Gastrocnemius medialis (tissue), 4 donors: ENCODE measurements around the gene SYTL2.

Experiments used
- POLR2A ChIP-seq, 2 donors: fragments of 450-650 bp; IDR thresholded peaks; one replicate each; pipeline ENCODE4 v1.6.1; 2017; ENCODE audit warnings: antibody characterized with exemption in 2 of 2, mild to moderate bottlenecking in 2 of 2, moderate library complexity in 2 of 2
- TF ChIP-seq, protein P1 (sequence below), 5 experiments: fragments of 450-650 bp in 3 of 5; fragments of 200-600 bp in 2 of 5; sonication (generic) in 2 of 5; IDR thresholded peaks in 4 of 5; conservative IDR thresholded peaks in 1 of 5; 1 replicate in 4 of 5; 2 replicates in 1 of 5; pipeline ENCODE4 v1.5.1; 2016 to 2019; ENCODE audit warnings: antibody characterized with exemption in 5 of 5, mild to moderate bottlenecking in 3 of 5, moderate library complexity in 3 of 5

DNA sequence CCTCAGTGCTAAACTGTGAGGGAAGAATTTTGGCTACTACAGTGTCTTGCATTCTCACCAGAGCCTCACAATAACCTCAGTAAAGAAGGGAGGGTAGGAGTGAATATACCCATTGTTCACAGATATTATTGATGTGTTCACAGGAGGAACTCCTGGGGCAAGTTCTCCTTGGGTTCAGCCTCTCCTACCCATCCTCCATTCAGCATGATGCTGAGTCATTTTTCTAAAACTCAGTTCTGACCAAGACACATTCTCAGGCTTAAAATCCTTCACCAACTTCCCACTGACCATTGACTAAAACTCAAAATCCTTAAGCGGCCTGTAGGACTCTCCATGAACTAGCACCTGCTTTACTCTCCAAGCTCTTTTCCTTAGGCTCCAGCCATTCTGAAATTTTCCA, 48.7 kb downstream of the SYTL2 start:
- no peak for TF ChIP-seq POLR2A (IDR thresholded peaks at IDR 0.05)
- TF ChIP-seq, protein P1, sequence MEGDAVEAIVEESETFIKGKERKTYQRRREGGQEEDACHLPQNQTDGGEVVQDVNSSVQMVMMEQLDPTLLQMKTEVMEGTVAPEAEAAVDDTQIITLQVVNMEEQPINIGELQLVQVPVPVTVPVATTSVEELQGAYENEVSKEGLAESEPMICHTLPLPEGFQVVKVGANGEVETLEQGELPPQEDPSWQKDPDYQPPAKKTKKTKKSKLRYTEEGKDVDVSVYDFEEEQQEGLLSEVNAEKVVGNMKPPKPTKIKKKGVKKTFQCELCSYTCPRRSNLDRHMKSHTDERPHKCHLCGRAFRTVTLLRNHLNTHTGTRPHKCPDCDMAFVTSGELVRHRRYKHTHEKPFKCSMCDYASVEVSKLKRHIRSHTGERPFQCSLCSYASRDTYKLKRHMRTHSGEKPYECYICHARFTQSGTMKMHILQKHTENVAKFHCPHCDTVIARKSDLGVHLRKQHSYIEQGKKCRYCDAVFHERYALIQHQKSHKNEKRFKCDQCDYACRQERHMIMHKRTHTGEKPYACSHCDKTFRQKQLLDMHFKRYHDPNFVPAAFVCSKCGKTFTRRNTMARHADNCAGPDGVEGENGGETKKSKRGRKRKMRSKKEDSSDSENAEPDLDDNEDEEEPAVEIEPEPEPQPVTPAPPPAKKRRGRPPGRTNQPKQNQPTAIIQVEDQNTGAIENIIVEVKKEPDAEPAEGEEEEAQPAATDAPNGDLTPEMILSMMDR (IDR thresholded peaks at IDR 0.05 in 4 of 5, conservative IDR thresholded peaks at IDR 0.05 in 1 of 5): no peak
